GM13976 (cell line): ENCODE measurements around the gene PLA2G4A.

Experiments used
- DNase-seq: peaks from one replicate; pipeline ENCODE4 v3.0.0; 2012; ENCODE audit warnings: low spot score
- CTCF ChIP-seq: IDR thresholded peaks from 2 replicates; pipeline ENCODE4 v1.5.1; 2012; ENCODE audit warnings: borderline replicate concordance, mild to moderate bottlenecking; ENCODE audit not compliant: insufficient read depth; ENCODE audit errors: extremely low read depth, missing control alignments, control extremely low read depth
- in situ Hi-C: fragments of 300-500 bp; cut with MboI; formaldehyde crosslinking; loops from one replicate; pipeline ENCODE4 v1.12.0; 2022; ENCODE audit warnings: low sequenced_read_pairs, mixed read lengths, inconsistent platforms; ENCODE audit not compliant: unreplicated experiment

The PLA2G4A gene

GRCh38 chr1:186997877-186998276, 169.1 kb downstream of the PLA2G4A start:
- in situ Hi-C loops, result no loop called here
- no peak for DNase-seq
- TF ChIP-seq CTCF, result no peak

GRCh38 chr1:186999506-186999905, 170.8 kb downstream of the PLA2G4A start:
- in situ Hi-C loops, result no loop called here
- no peak for DNase-seq
- TF ChIP-seq CTCF, result no peak

GRCh38 chr1:187001198-187001889, 172.6 kb downstream of the PLA2G4A start:
- no peak for TF ChIP-seq CTCF
- in situ Hi-C loops, result no loop called here
- DNase-seq, result no peak

GRCh38 chr1:187003353-187003752, 174.6 kb downstream of the PLA2G4A start:
- in situ Hi-C loops, result no loop called here
- no peak for DNase-seq
- no peak for TF ChIP-seq CTCF

- TF ChIP-seq CTCF, result no peak
- in situ Hi-C loops, result no loop called here
- no peak for DNase-seq
These were observed 178.1 kb downstream of the PLA2G4A start for GRCh38 chr1:187006896-187007295.

GRCh38 chr1:187009320-187009719, 180.6 kb downstream of the PLA2G4A start:
- in situ Hi-C loops, result no loop called here
- no peak for DNase-seq
- TF ChIP-seq CTCF, result no peak
